ENCODE measurements around the gene KRT33A.

DNA sequence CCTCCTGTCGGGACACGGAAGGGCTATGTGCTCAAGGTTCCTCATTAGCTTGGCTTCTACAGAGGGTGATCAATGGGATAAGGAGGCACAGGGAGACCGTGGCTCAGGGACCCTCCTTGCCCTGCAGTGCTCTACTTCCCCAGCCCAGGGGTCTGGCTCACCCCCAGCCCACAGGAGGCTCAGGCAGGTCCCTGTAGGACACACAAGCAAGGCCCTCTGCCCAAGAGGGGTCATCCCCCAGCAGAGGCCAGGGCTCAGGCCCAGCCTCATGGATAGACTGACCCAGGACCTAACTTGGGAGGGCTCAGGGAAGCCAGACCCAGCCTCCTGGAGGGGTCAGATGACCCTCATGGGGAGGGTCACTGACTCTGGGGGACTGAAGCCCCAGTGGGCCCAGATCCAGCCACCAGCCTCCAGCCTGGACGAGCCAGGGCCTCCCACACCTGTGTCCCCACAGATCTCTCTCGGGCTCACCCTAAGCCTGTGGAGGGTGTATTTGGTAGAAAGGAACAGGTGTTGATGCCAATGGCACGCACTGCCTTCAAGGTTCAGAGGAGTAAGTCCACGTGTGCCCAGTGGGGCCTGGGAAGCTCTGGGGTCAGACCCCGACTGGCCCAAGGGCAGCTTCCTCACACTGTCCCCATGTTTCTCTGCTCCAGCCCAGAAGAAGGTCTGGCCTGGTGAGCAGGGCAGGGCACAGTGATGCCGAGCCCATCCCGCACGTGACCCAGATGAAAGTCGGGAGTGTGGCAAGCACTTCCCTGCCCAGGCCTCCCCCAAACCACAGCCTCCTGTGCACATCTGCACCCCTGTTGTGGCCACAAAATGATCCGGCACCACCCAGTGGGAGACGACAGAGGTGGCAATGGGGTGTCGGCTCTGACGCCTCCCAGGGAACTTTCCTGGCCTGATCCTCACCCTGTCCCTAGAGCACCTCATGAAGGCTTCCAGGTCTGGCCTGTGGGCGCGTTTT is 24.2 kb downstream of the KRT33A start:
- TF ChIP-seq, protein P1, sequence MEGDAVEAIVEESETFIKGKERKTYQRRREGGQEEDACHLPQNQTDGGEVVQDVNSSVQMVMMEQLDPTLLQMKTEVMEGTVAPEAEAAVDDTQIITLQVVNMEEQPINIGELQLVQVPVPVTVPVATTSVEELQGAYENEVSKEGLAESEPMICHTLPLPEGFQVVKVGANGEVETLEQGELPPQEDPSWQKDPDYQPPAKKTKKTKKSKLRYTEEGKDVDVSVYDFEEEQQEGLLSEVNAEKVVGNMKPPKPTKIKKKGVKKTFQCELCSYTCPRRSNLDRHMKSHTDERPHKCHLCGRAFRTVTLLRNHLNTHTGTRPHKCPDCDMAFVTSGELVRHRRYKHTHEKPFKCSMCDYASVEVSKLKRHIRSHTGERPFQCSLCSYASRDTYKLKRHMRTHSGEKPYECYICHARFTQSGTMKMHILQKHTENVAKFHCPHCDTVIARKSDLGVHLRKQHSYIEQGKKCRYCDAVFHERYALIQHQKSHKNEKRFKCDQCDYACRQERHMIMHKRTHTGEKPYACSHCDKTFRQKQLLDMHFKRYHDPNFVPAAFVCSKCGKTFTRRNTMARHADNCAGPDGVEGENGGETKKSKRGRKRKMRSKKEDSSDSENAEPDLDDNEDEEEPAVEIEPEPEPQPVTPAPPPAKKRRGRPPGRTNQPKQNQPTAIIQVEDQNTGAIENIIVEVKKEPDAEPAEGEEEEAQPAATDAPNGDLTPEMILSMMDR (IDR thresholded peaks at IDR 0.05; ENCODE audit: low read depth, low read length, missing input control): no peak
- TF ChIP-seq, protein P2, sequence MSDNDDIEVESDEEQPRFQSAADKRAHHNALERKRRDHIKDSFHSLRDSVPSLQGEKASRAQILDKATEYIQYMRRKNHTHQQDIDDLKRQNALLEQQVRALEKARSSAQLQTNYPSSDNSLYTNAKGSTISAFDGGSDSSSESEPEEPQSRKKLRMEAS (IDR thresholded peaks at IDR 0.05): no peak
- TF ChIP-seq YY1 (IDR thresholded peaks at IDR 0.05): no peak
- TF ChIP-seq HNF4A (conservative IDR thresholded peaks at IDR 0.05): no peak
- TF ChIP-seq RXRA (IDR thresholded peaks at IDR 0.05): no peak
- no peak for TF ChIP-seq REST (IDR thresholded peaks at IDR 0.05)
- TF ChIP-seq, protein P3, sequence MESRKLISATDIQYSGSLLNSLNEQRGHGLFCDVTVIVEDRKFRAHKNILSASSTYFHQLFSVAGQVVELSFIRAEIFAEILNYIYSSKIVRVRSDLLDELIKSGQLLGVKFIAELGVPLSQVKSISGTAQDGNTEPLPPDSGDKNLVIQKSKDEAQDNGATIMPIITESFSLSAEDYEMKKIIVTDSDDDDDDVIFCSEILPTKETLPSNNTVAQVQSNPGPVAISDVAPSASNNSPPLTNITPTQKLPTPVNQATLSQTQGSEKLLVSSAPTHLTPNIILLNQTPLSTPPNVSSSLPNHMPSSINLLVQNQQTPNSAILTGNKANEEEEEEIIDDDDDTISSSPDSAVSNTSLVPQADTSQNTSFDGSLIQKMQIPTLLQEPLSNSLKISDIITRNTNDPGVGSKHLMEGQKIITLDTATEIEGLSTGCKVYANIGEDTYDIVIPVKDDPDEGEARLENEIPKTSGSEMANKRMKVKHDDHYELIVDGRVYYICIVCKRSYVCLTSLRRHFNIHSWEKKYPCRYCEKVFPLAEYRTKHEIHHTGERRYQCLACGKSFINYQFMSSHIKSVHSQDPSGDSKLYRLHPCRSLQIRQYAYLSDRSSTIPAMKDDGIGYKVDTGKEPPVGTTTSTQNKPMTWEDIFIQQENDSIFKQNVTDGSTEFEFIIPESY (IDR thresholded peaks at IDR 0.05): no peak
- TF ChIP-seq JUND (IDR thresholded peaks at IDR 0.05): no peak
- no peak for TF ChIP-seq GABPA (IDR thresholded peaks at IDR 0.05 in 1 of 2, conservative IDR thresholded peaks at IDR 0.05 in 1 of 2)
